Activated T-cell treated with anti-CD3 and anti-CD28 coated beads, Interleukin-2, amount 50 U/mL, for 4 hours (primary cell): ENCODE results near the gene SLC48A1. TPM values are rescaled to one million over a fixed set of nuclear protein-coding genes. Genes with fewer than 3 reads are reported as not detected.

Source experiments
- ATAC-seq, 2 donors: fragments of 200-7000 bp; cut with Tn5 transposase; one replicate each; pipeline ENCODE4 v1.10.0; 2021
- DNase-seq: peaks from one replicate; pipeline ENCODE4 v3.0.0-alpha.2; 2020
- H3K27me3 Mint-ChIP-seq: one replicate; pipeline ENCODE4 v1.8.0; 2021; ENCODE audit warnings: low read depth, mixed read lengths
- H3K36me3 Mint-ChIP-seq: one replicate; pipeline ENCODE4 v1.8.0; 2022; ENCODE audit warnings: mixed read lengths; ENCODE audit not compliant: insufficient read depth
- H3K4me1 Mint-ChIP-seq: one replicate; pipeline ENCODE4 v1.8.0; 2021; ENCODE audit warnings: low read depth, mixed read lengths
- H3K4me3 Mint-ChIP-seq: one replicate; pipeline ENCODE4 v1.8.0; 2021; ENCODE audit warnings: mild to moderate bottlenecking, moderate library complexity, mixed read lengths
- H3K9me3 Mint-ChIP-seq: one replicate; pipeline ENCODE4 v1.8.0; 2021; ENCODE audit warnings: mixed read lengths
- total RNA-seq, 3 donors: library from RNA; stranded (reverse); gene quantifications; one replicate each; pipeline ENCODE4 v1.2.1, GENCODE V29; 2021

SLC48A1 gene
- 1 to 10 TPM; 4.0 to 5.2 (median 5.0) TPM for total RNA-seq

DNA sequence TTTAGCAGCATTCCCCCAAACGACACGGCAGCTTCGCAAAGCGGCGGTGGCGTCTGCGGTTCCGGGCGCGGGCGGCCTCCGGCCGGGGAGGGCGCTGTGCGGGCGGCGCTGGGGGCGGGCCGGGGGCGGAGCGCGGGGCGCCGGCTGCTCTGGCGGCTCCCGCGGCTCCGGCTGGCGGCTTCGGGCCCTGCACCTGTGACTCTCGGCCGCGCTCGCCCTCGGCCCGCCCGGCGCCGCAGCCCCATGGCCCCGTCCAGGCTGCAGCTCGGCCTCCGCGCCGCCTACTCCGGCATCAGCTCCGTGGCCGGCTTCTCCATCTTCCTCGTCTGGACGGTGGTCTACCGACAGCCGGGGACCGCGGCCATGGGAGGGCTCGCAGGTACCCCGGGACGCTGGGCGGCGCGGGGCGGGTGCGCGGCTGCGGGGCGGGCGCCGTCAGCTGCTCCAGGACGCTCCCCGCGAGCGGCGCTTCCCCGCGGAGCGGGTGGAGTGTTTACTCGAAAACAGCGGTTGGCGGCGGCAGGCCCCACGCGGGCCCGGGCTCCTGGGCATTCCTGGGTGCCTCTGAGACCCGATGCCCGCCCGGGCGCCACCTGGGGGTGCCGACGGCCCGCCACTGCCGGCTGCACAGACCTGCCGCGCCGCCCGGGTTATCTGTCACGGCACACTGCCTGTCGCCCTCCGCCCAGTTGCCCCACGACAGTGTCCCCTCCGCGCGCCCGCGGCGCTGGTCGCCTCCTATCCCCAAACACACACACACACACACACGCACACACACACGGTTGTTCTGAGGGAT is at the start of gene SLC48A1:
TSS of gene SLC48A1 (plus strand) at position 177 of the 796 bp plus-strand sequence. CDS start at position 244, 67 bp downstream.
- peak; percentile 88 to 91 for ATAC-seq
- H3K27me3 Mint-ChIP-seq: no peaks in the 10 kb centered on the region
- H3K9me3 Mint-ChIP-seq: no peaks in the 10 kb centered on the region

DNA sequence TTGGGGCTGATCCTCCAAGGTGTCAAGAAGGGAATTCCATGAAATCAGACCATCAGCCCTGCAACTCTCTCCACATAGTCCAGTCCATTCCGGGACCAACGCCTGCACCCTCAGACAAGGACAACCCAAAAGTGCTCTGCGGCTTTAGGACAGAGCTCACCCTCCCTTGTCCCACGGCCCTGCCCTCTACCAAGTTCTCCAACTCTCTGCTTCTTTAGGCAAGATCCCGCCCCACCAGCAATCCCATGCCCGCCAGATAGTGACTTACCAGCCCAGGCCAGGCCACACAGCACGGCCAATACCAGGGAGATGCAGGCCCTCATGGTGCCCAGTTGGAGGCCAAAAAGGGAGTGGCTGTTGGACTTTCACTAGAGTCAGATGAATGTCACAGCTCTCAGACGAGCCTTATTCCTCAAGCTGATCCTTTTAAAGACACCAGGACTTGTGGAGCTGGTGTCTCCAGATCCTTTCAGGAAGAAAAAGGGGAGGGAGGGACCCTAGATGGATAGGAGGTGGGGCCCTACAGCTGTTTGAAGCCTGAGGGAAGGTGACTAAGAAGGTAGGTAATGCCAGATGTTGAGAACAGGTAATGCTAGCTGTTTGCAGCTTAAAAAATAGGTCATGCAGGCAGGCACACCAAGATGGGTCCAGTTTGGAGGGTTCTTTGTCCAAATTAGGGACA is 47.8 kb upstream of the SLC48A1 start, which contains the start of gene ENDOU:
TSS of gene ENDOU (minus strand) at position 400 of the 682 bp plus-strand sequence. CDS start at position 323, 77 bp downstream.
- no peak within 1 kb of the TSS for H3K4me3 Mint-ChIP-seq
- peaks cover 18% of the 10 kb centered on the region for H3K4me1 Mint-ChIP-seq
- no peaks in the 10 kb centered on the region for H3K27me3 Mint-ChIP-seq
- H3K36me3 Mint-ChIP-seq: peaks cover 3% of the 10 kb centered on the region
- no peaks in the 10 kb centered on the region for H3K9me3 Mint-ChIP-seq
- ATAC-seq: no peak
- no peak for DNase-seq

More for the DNA sequence above, at the start of gene SLC48A1:
- H3K36me3 Mint-ChIP-seq: no peaks in the 10 kb centered on the region
- H3K4me1 Mint-ChIP-seq: peaks cover 23% of the 10 kb centered on the region
- peak; percentile 65 for DNase-seq
- H3K4me3 Mint-ChIP-seq: peak within 1 kb of the TSS; percentile 82

DNA sequence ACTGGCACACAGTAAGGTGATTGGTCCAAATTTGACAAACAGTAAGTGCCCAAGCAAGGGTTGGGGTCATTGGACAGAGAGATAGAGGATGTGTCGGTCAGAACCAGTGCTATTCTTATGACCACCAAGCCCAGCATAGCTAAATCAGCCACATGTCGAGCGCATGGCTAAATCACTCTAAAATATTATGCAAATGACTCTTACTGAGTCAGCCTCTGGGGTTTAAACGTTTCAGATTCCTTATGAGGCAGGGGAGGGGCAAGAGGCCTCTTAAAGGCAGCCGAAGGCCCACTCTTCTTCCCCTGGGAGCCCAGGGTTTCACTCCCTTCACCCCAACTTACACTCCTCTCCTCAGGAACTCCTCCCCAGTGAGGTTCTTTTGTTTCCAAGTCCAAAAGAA is 47.1 kb upstream of the SLC48A1 start:
- H3K36me3 Mint-ChIP-seq: peaks cover 3% of the 10 kb centered on the region
- no peaks in the 10 kb centered on the region for H3K9me3 Mint-ChIP-seq
- ATAC-seq (peak; percentile 65 to 66), DNase-seq (no peak)
- H3K4me1 Mint-ChIP-seq: peaks cover 18% of the 10 kb centered on the region
- no peak overlapping the region for H3K4me3 Mint-ChIP-seq
- no peaks in the 10 kb centered on the region for H3K27me3 Mint-ChIP-seq

DNA sequence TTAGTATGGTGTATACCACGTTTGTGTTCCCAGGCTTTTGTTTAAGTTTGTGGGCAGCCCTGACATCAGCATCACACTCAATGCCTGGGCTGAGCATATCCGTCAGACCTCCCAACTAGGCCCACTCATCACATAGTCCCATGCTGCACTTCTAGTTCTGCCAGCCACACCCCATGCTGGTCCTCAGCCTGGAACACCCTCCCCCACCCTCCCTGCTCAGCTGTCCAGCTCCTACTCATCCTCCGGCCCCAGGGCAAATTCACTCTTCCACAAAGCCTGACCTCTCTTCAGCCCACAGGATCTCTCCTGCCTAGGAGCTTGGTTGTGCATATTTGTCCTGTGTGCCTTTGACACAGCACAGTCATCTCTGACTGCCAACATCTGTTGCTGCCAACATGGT is 43.8 kb upstream of the SLC48A1 start:
- no peaks in the 10 kb centered on the region for H3K27me3 Mint-ChIP-seq
- no peak for ATAC-seq
- H3K36me3 Mint-ChIP-seq: no peaks in the 10 kb centered on the region
- no peaks in the 10 kb centered on the region for H3K4me1 Mint-ChIP-seq
- no peaks in the 10 kb centered on the region for H3K9me3 Mint-ChIP-seq
- no peak overlapping the region for H3K4me3 Mint-ChIP-seq
- no peak for DNase-seq

DNA sequence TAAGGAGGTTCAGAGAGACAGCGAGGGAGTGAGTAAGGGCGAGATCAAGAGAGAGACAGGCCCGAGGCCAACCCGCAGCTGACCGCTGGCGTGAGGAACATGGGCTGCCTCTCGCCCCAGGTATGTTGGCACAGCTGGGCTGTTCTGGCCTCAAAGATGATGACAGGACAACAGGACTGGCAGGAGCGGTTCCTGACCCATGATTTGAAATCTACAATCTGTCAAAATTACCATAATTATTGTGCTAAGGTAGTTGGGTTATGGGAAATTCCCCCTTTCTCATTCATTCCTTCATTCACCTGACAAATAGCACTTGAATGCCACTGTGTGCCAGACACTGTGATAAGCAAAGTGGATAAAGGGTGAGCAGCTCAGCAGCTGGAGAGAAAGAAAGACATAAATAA is 42.7 kb upstream of the SLC48A1 start:
- ATAC-seq (no peak), DNase-seq (no peak)
- Mint-ChIP-seq H3K4me1 (no peaks in the 10 kb centered on the region), H3K36me3 (no peaks in the 10 kb centered on the region), H3K27me3 (no peaks in the 10 kb centered on the region), H3K4me3 (no peak overlapping the region), H3K9me3 (no peaks in the 10 kb centered on the region)

DNA sequence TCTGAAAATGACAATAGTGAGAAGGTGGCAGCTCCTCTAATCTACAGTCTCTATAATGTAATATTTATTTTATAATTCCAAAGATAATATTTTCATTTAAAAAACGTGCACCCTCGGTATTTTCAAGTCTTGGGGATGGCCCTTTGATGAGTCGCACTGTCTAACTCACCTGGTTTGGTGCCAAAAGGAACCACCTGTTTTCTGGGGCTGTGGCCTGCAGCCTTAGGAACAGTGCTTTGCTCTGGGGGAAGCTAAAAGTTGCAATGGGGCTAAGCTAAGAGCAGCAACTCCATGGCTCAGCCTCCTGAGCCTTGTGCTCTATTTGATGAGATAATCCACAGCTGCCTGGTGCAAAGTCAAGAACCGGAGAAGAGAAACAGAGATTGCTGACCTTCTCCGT is 41.3 kb upstream of the SLC48A1 start:
- DNase-seq: no peak
- Mint-ChIP-seq H3K36me3 (no peaks in the 10 kb centered on the region), H3K9me3 (no peaks in the 10 kb centered on the region), H3K4me1 (no peaks in the 10 kb centered on the region), H3K27me3 (no peaks in the 10 kb centered on the region), H3K4me3 (no peak overlapping the region)
- no peak for ATAC-seq

DNA sequence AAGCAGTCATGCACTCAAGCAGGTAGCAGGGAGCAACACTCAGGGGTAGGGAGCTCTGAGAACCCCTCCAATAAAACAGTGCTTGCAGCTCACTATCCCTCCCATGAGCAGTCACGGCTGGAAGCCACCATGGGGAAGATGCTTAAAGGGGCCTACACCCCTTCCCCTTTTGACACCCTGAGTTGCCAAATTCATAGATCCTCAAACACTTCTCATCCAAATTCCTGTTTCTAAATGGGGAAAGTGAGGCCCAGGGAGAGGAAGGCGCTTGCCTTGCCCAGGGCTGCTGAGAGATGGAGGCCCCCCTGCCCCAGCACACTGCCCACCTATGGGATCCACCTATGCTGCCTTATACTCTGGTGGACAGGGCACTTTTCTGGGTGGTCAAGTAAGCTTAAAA is 40.5 kb upstream of the SLC48A1 start:
- no peak for ATAC-seq

DNA sequence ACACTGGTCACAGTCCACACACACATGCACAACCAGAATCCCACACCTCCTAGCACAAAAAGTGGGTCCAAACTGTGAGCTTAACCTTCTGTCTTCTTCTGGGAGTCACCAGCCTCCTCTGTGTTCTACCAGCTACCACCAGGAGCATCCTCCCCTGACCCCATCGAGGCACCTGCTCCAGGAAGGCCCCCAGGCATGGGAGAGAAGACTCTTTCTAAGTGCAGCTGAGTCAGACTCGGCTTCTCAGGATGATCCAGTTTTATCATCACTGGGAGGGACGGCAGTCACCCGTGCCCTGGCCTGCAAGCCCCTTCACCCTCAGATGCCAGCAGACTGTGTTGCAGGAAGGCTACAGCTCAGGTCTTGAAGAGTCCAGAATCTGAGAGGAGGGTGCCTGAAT is 39.9 kb upstream of the SLC48A1 start:
- no peaks in the 10 kb centered on the region for H3K27me3 Mint-ChIP-seq
- DNase-seq (no peak), ATAC-seq (no peak)
- peaks cover 2% of the 10 kb centered on the region for H3K4me1 Mint-ChIP-seq
- no peaks in the 10 kb centered on the region for H3K36me3 Mint-ChIP-seq
- H3K4me3 Mint-ChIP-seq: no peak overlapping the region
- H3K9me3 Mint-ChIP-seq: no peaks in the 10 kb centered on the region

More for the DNA sequence above, 40.5 kb upstream of the SLC48A1 start:
- Mint-ChIP-seq H3K4me1 (peaks cover 2% of the 10 kb centered on the region), H3K27me3 (no peaks in the 10 kb centered on the region), H3K4me3 (no peak overlapping the region), H3K9me3 (no peaks in the 10 kb centered on the region), H3K36me3 (no peaks in the 10 kb centered on the region)
- DNase-seq: no peak

DNA sequence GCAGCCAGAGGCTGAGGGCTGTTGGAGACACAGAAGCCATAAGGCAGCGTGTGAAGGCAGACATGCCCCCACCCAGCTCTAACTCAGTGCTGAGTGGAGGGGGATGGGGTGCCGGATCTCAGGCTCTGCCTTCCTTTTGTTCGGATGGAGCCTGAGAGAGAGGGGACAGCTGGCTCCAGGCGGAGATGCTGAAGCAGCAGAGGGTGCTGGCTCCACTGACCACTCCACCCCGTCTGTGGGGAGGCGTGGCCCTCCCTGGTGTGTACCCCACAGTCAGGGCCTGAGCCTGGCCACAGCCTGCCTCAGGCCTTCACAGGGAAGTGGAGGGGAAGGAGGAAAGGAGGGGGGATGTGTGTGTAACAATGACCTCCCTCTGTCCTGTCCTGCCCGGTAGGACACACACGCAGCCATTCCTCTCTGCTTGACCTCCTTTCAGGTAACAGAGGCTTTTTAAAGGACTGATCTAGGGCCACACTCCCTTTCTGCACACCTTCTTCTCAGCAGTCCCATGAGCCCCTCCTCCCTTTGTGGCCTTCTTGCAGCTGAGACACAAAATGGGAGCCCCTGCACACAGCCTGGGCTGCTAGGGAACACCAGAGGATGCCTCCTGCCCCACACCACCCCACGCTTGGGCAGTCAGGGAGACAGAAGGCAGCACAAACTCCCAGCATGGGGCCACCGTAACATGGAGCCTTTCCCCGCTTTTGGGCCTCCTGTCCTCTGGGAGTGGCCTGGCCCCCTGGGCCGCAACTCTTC is 38.1 kb upstream of the SLC48A1 start:
- no peak for ATAC-seq

DNA sequence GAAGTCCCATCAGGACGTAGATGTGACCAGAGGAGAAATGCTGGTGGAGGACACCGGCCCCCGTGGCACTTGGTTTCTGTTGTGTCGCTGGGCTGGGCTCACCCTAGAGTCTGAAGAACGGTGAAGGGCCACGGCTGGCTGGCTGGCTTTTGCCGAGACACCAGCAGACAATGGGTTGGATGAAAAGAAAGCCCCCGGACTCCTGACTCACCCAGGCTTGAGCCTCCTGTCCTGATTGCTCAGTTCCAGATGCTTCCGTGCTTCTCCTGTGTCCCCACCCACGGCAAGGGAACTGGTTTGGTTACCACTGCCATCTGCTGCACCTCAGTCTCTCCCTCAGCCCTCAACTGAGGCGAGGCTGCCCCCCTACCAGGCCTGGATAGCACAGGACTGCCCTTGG is 37.4 kb upstream of the SLC48A1 start:
- Mint-ChIP-seq H3K4me1 (peaks cover 12% of the 10 kb centered on the region), H3K27me3 (no peaks in the 10 kb centered on the region), H3K36me3 (no peaks in the 10 kb centered on the region), H3K4me3 (no peak overlapping the region), H3K9me3 (no peaks in the 10 kb centered on the region)
- ATAC-seq: no peak
- DNase-seq: no peak

More for the DNA sequence above, 38.1 kb upstream of the SLC48A1 start:
- peaks cover 7% of the 10 kb centered on the region for H3K4me1 Mint-ChIP-seq
- H3K27me3 Mint-ChIP-seq: no peaks in the 10 kb centered on the region
- no peak for DNase-seq
- H3K4me3 Mint-ChIP-seq: no peak overlapping the region
- H3K36me3 Mint-ChIP-seq: no peaks in the 10 kb centered on the region
- no peaks in the 10 kb centered on the region for H3K9me3 Mint-ChIP-seq

DNA sequence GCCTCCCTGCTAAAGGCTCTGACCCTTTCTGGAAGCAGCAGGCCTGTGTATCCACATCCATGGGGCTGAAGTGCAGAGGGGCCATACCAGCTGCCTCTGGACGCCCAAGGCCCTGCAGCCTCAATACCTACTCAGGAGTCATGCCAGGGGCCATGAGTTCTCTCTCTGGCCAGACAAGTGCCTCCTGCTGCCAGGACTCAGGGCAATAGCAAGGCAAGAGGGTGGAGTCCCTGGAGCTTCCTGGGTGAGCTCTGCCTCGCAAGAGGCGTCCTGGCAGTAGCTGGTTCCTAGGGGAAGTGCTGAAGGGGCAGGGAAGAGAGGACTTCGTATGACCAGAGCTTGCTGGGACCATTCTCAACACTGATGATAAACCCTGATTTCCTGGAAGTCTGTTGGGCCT is 36.8 kb upstream of the SLC48A1 start:
- Mint-ChIP-seq H3K36me3 (no peaks in the 10 kb centered on the region), H3K4me3 (no peak overlapping the region), H3K27me3 (no peaks in the 10 kb centered on the region), H3K9me3 (no peaks in the 10 kb centered on the region), H3K4me1 (peaks cover 17% of the 10 kb centered on the region)
- DNase-seq: no peak
- ATAC-seq: no peak

DNA sequence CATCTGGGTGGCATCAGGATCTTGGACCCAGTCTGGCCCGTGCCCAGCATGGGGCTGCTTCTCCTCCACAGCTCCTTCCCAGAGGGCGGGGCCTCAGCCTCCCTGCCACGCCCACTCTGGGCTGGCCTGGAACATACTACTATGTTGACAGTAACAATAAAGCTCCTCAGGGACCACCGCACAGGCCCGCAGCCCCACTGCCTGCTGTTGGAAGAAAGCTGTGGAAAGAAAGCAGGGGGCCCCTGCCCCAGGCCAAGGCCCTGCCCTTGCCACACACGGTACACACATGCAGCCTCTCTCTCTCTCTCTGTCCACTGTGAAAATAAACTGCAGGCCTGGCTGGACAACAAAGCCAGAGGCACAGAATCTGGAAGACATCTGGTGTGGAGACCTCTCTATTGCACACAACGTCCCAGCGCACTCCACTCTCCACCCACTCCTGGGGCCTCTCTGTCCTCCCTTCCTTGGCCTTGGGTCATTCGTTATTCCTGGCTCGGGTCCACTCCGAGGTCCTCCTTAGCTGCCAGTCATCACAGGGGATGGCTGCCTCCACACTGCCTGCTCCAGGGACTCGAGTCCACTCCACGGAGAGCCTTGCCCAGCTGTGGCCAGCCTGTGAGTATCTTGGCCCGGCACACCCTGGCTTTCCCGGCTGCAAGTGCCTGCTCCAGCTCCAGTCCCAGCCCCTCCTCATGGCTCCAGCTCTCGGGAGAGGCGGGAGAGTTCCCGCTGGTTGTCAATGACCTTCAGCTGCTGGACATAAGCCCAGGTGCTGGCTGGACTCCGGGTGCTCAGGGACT is 36.0 kb upstream of the SLC48A1 start:
- Mint-ChIP-seq H3K4me3 (no peak overlapping the region), H3K4me1 (peaks cover 22% of the 10 kb centered on the region), H3K27me3 (no peaks in the 10 kb centered on the region), H3K9me3 (no peaks in the 10 kb centered on the region), H3K36me3 (no peaks in the 10 kb centered on the region)
- DNase-seq: no peak
- no peak for ATAC-seq

DNA sequence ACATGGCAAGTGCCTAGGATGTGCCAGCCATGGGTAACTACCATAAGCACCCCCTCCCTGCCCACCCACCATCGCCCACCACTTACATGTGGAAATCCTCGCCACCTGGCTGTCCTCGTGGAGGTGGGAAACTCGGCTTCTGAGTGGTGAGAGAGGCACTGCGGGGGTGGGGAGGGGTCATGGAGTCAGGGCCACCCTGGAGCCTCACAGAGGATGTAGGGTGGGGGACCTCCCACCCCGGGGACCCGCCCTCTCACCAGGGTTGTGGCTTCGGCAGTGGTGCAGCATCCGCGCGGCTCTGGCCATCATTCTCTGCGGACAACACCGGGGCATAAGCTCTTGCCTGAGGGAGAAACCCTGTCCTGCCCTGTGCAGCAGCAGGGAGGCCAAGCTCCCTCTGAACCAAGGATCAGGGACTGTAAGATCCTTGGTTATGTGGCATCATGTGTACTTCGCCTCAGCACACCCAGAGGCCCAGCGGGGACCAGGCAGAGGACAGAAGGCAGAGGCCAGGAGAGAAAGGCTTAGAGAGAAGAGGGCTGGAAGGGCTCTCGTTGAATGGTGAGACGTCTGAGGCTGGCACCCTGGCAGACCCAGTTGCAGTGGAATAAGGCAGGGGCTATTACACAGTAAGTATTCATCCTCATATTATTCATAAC is 35.0 kb upstream of the SLC48A1 start:
- Mint-ChIP-seq H3K4me1 (peaks cover 24% of the 10 kb centered on the region), H3K4me3 (no peak overlapping the region), H3K36me3 (no peaks in the 10 kb centered on the region), H3K9me3 (no peaks in the 10 kb centered on the region), H3K27me3 (no peaks in the 10 kb centered on the region)
- DNase-seq (no peak), ATAC-seq (no peak)
